IPS-NIHi11 (cell line): ENCODE measurements around the gene MYH15.
A peak's percentile ranks its signal among the peaks of the same experiment; 100 is the strongest.

ENCODE experiments used
- DNase-seq: peaks from one replicate; pipeline ENCODE4 v3.0.0; 2012; ENCODE audit warnings: mixed read lengths, low spot score

MYH15 gene

DNA sequence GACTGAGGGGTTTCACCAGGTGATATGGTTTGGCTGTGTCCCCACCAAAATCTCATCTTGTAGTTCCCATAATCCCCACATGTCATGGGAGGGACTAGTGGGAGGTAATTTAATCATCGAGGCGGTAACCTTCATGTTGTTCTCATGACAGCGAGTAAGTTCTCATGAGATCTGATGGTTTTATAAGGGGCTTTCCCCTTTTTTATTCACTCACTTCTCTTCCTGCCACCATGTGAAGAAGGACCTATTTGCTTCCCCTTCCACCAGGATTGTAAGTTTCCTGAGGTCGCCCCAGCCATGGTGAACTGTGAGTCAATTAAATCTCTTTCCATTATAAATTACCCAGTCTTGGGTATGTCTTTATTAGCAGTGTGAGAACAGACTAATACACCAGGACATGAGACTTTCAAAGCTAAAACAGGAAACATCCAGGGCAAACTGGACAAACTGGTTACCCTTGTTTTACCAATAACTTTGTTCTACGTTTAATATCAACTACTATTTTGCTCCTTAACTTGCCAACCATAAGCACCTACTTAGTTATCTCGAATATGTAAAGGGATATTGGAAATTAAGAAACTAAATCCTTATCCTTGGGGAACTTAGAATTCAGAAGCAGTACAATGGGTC lies 98.2 kb downstream of the MYH15 start:
- DNase-seq: no peak

DNA sequence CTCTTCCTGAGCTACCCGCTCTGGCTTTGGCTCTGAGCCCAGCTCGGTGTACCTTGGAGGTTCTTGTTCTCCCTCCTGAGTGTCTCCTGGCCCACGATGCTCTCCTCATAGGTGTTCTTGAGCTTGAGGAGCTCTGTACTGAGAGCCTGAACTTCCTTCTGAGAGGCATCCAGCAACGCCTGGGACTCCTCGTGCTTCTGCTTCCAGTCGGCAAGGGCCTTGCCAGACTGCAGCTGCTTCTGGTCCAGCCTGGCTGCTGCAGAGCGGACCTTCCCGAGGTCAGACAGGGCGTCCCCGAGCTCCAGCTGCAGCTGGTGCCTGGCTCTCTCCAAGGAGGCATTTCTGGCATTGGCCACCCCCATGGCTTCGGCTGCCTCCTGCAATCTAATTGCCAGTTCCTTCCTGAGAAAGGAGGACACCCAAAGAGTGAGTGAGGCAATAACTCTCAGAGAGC lies 99.8 kb downstream of the MYH15 start:
- DNase-seq: no peak

DNA sequence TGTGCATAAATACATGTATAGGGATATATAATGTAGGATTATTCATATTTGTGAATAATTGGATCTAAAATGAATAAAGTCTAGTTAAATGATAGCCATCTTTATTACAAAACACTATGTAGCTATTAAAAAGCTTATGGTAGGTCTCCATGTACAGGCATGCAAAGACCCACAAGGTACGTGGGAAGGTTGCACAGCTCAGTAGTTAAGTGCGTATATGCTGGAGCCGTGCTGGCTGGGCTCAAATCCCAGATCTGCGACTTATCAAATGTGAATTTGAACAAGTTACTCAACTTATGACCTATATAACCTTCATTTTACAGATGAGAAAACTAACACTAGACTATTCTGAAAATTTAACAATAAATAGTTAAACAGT lies 100.6 kb downstream of the MYH15 start:
- no peak for DNase-seq

DNA sequence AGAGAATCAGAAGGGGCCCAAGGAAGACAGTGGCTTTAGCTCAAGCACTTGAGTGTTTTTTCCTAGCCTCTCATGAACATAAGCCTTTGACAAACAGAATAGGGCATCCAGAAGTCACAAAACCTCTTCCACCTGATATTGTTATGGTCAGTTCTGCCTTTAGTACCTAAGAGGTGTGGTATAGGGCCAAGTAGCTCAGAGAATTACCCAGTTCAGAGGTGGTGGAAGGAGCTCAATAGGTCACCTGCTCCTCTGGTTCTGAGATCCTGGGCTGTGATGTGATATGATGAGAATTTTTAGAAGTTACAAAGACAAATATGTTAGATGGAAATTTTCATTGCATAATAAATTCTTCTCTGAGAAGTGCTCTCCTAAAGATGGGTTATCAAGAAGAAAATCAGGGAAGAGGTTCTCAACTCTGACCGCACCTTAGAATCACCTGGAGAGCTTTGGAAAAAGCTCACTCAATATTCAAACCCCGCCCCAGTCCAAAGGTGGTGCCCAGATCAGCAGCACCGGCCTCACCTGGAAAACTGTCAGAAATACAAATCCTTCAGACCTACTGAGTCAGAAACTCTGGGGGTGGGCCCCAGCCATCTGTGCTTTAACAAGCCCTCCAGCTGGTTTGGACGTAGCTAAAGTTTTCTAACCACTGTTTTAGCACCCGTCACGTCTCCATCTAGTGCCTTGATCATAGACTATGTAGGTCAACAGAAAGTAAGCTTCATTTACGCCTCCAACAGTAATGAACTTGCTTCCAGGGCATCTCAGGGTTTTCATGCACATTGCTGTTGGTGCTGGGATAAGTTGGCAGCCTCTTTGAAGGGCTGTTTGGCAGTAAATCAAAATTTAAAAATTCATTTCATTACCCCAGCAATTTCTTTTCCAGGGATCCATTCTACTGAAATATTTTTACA lies 101.3 kb downstream of the MYH15 start:
- no peak for DNase-seq

DNA sequence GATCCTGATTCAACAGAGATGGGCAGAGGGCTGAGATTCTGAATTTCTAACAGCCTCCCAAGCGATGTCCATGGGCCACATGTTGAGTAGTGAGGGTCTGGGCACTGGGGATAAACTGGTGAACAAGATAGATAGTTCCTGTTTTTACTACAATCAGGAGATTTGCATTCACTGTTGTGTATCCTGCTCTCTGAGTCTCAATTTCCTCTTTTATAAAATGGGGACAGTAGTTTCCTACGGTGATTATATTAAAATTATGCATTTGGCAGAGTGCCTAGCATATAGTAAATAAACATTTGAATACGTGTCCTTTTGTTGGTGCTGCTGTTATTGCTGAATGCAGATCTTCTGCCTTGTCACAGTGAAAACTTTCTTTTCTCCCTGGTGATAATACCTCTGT lies 102.5 kb downstream of the MYH15 start:
- no peak for DNase-seq

DNA sequence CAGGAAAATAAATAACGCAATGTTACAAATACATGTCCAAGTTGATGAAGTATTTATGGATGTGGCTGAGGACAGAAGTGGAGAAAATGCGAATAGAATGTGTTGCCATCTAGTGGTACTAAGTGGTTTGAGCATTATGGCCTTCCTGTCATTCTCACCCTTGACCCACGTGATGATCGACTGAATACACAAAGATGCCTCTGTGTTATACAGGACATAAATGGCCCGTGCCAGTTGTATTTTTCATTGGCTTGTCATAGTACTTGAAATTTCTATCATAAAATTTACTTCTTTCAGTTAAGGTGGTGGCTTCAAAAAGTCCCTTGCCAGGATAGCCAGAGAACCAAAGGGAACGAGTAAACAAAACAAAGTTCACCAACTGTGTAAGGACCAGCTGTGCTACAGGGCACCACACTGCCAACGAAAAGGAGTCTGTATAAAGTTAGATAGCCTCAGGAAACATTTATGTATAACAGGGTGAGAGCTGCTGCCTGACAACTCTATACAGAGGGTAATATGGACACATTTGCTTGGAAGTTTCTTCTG lies 103.7 kb downstream of the MYH15 start:
- peak; percentile 54 for DNase-seq

DNA sequence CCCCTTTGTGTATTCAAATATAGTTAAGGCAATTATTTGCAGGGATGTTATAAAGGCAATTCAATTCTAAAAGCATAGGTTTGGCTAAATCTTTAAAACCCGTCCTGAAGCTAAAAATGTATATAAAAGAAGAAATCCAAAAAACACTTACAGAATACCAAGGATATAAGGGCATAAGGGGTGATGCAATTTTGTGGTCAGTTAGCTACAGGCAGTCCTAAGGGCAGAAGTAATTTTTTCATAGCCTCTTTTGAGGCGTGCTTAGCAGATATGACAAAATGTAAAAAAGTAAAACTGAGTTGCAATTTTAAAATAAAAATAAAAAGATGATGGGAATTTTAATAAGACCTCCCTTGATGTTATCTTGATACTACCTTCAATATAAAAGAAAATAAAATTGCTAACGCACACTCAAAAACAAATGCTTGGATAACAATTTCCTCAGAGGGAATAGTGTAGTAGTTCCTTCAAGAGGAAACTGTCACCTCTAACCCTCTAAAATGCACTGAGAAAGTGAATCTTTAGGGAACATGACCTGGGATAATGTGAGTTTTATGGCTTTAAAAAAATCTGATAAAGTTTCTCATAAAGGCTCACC lies 104.2 kb downstream of the MYH15 start:
- DNase-seq: no peak

DNA sequence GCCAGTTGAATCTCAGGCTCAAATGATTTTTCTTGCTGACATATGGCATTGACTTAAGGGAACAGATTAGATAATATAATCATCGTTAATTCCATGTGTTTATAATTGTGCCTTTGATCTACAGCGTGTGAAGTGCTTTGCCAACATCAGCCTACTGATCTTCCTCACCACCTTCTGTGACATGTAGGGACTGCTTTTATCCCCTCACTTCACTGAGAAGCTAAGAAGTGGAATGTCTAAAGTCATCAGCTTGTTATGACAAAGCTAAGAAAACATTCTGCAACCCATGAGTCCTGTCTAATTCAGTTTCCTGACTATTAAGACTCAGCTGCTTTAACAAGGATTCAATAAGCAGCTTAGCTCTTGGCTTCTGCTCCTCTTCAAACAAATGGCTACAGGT lies 106.0 kb downstream of the MYH15 start:
- no peak for DNase-seq

DNA sequence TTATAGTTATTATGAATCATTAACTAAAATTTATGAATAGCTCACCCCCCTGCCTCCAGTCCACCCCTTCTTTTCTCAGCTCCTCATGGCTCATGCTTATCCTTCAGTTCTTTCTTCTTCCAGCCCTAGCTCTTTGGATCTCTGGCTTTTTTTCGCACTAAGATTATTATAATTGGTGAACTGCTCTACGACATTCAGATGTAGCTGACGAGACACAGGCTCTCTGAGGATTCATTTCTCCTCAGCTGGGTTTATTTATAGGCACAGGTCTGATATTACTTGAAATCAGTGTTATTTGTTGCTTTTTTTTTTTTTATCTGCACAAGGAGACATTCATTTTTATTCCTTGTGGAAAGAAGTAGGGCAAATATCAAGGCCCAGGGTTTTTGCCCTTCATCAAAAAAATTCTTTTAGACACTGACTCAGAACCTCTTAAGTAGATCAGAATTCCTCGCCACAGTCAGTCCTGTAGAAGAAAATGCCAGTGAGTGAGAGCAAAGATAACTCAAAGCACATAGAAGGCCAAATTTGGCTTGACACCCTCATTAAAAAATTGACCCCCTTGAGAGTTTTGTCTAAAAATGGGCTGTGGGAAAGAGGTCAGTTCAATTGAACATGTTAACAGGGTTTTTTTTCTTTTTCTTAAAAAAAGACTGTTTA lies 106.6 kb downstream of the MYH15 start:
- DNase-seq: no peak

DNA sequence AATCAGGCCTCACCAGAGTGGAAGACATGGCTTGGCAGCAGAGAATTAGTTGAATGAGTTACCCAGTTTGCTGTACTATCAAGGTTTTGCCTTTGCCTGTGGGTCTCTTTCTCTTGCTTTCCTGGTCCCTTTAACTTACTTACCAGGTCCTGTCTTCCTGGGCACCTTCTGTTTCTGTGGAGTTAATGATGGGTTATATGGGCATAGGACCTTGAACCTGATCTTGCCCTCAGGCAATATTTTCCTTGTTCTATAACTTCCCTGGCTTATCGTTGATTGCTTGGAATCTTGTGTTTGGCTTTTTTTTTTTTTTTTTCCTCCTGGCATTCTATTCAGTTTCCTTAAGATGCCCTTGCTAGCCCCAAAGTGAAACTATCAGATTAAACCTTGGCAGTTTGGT lies 107.2 kb downstream of the MYH15 start:
- no peak for DNase-seq

DNA sequence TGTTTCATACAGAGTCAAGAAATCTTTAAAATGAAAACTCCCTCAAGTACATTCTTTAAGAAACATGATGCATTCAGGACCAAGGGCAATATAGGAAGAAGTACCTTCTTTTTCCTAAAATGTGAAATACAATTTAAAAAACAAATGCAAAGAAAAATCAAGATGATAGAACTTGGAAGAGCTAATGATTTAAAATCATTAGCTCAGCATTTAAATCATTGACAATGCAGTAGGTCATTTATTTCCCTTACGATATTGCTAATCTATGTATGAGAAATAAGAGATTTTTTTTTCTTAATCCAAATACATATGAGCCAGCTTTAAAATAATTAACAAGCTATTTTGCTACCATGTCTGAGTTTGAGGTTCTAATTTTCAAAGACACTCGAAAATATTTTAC lies 108.6 kb downstream of the MYH15 start:
- DNase-seq: no peak

DNA sequence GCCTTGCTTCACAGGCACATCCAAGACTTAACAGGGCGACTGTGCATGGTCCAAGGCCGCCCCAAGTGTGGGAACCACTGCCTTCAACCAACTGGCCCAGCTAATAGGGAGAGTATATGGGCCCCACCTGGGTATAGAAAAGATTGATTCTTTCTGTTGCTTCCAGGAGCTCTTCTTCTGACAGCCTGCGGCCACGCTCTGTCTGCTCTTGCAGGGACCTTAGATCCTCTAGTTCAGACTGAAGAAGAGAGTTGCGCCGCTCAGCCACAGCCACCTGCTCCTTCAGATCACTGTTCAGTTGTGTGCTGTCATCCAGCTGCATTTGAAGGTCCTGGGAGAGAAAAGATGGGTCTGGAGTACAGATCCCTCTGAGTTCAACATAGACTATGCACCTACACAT lies 111.9 kb downstream of the MYH15 start:
- no peak for DNase-seq

DNA sequence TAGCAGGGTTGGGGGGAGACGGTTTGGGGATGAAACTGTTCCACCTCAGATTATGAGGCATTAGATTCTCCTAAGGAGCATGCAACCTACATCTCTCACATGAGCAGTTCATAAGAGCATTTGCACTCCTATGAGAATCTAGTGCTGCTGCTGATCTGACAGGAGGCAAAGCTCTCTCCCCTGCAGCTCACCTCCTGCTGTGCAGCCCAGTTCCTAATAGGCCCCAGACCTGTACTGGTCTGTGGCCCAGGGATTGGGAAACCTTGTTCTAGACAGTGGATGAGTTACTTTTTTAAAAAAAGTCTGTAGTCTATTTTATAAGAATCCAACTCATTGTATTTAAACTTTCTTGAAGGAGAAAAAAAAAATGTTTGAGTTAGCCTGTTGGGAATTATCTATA lies 114.1 kb downstream of the MYH15 start:
- DNase-seq: no peak

DNA sequence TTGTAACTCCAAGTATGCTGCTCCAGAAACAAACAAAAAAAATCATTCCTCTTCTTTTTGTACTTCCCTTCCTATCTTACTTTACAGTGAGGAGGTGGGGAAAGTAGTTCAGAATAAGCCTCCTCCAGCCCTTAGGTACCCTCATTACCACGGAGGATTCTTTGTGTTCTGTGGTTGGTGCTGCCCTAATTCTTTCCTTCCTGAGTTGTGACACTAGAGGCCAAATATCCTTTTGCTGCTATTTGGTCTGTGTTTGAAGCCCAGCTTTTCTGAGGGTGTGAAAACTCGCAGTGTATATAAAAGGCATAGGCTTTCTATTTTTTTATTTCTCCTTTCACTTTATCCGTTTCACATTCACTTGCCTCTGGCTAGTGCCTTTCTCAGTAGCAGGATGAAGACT lies 115.8 kb downstream of the MYH15 start:
- no peak for DNase-seq

DNA sequence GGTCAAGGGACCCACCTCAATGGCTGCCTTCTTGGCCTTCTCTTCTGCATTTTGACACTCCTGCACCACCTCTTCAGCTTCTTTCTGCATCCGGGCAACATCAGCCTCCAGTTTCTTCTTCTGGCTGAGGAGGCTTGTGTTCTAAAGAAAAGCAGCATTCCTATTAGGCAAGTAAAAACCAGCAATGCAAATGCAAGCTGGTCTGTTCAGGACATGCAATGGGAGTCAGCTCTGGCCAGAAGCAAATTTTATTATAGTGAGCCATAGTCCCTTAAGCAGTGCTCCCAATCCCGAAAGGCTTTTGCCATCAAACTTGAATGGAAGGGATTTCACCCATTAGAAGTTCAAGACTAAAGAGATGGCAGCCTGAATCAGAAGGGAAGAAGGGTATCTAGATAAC lies 116.4 kb downstream of the MYH15 start:
- DNase-seq: no peak

DNA sequence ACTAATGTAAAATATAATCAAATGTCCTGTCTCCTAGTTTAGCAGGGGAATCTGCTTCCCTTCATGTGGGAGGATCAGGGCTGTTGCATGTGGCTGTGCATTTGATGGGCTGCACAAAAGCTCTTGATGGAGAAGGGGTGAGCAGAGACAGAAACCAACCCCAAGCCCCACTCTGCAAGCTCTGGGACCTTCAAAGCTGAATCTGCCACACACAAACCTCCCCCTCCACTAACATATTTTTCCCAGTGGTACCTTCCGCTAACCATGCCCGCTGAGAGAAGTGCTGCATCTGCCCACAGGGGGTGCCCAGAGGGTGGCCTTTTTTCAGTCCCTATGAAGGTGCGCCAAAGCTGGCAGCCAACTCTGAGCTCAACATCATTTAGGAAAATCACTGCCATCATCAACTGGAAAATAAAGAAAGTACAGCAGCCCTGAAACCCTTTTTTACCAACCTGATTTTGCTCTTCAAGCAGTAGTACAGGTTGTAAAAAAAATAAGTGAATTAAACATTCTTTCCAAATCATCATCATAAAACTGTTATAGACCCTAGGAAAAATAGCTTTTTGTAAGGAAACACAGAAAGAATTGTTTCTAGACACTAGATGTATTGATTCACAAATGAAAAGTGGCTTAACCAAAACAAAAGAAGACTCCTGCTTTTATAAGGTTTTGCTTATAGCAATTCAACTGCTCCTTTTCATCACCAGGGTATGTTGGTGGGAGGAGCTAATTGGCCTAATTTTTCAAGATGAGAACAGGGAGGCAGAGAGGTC lies 117.1 kb downstream of the MYH15 start:
- no peak for DNase-seq

DNA sequence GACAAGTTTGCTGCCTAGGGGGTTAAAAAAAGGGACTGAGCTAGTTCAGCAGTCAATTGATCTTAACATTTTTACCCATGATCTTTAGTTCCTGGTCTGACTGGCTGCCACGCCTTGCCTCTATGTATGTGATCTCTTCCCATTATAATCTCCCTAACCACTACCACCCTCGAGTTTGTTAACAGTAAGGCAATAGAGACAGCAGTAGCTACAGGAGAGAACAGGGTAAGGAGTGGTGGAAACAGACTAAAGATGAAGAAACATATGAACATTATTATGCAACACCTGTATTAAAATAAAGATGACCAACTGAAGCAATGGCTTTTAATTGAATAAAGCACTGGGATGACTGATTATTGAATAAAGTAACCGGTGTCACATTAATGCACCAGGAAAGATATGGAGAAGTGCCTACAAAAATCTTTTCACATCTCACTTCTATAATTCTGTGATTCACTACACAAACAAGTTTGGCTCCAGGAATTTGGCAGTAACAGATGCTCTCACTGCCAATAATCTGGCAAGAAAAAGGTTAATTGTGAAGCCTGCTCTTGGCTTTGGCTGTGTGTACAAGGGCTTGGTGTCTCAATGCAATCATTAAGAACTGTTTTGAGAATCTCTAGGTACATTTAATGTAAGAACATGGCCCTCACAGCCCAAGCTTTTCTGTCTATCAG lies 118.3 kb downstream of the MYH15 start:
- no peak for DNase-seq

DNA sequence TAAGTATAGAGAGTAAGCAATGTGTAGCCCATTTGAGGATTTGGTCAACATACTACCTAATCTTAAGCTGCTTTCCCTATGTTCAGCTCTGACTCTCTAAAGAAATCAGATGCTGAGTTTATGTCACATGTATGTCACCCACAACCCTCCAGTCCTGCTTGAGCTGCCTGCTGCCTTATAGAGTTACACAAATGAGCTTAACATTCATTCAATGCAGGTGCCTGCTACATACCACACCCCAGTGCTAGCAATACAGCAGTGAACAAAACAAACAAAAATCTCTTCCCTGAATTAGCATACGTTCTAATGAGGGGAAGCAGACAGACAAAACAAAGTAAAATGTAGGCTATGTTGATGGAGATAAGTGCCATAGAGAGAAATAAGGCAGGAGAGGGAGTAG lies 121.0 kb downstream of the MYH15 start:
- DNase-seq: no peak

DNA sequence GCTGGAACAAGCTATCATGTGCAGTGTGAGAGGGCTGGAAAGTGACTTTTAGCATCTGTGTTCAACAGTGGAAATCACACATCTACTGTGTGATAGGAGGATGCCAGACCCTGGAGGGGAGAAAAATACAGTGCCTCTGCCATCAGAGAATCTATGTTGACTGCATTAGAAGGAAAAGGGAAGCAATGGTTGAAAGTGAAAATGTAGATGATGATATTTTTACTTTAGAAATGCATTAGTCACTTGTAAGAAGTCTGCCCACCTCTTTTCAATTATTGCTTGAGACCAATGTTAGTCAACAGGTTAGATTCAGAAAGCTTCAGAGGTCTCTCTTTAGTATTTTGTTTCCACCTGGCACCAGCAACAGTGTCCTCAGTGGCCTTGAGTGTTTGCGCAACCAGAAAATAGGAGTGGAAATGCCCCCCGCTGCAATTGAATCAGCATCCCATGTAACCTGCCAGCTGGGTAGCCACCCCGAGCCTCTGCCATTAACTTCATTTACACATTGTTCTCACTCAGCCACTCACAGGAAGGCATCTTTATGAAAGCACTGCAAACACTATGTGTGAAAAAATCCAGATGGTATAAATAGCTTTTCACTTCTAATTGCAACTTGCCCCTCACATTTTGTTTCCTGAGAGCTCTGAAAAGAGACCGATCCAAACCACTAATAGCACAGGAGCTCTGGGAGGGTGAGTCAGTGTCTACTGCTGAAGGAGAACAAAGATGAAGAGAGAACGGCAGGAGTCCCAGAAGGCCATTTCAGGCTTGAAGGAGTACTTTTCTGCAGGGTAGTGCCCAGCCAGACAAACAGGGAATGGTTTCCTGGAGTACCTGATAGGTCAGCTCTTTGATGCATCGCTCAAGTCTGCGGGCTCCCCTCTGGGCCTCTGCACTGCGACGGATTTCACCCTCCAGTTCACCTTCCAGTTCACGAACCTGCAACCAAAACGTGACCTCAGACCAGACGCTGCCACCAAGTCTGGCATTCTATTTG lies 122.0 kb downstream of the MYH15 start:
- DNase-seq: no peak

DNA sequence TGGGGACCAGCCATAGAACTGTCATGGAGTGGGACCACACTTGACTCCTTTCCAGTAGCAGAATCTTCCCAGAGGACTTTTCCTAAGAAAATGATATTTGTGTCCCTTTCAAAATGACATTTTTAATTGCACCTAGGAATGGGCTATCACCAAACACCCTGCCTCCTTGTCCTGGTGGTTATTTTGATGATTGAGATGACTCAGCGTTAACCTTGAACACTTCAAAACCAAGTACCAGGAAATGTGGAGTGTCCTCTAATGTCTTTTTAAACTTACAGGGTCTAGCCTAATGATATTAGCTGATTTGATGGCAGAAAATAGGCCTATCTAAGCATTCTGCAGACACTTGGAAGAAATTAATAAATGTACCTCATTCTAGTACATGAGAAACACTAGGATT lies 123.3 kb downstream of the MYH15 start:
- DNase-seq: no peak
